Sigmoid colon (tissue), 7 donors: Measurements from ENCODE around the gene ITGB2. TPM values are rescaled to one million over a fixed set of nuclear protein-coding genes. Genes with fewer than 3 reads are reported as not detected.
A peak's percentile ranks its signal among the peaks of the same experiment; 100 is the strongest.

Experiments
- DNase-seq: peaks from one replicate; pipeline ENCODE4 v3.0.0-alpha.2; 2019
- H3K27ac ChIP-seq, 4 donors: fragments of 200-600 bp; sonication (generic); one replicate each; pipeline ENCODE4 v1.5.1; 2016 to 2019; ENCODE audit warnings: mild to moderate bottlenecking in 1 of 4
- H3K27me3 ChIP-seq, 3 donors: fragments of 200-600 bp; sonication (generic); one replicate each; pipeline ENCODE4 v1.5.1; 2019; ENCODE audit warnings: mild to moderate bottlenecking in 1 of 3
- H3K36me3 ChIP-seq, 4 donors: fragments of 200-600 bp; sonication (generic); one replicate each; pipeline ENCODE4 v1.5.1; 2016 to 2019
- H3K4me1 ChIP-seq, 4 donors: fragments of 200-600 bp; sonication (generic); one replicate each; pipeline ENCODE4 v1.5.1; 2017 to 2019
- H3K4me3 ChIP-seq, 4 donors: fragments of 200-600 bp; sonication (generic); one replicate each; pipeline ENCODE4 v1.5.1; 2017 to 2019; ENCODE audit warnings: mild to moderate bottlenecking in 2 of 4, moderate library complexity in 1 of 4
- H3K9me3 ChIP-seq, 4 donors: fragments of 200-600 bp in 3 of 4; sonication (generic) in 3 of 4; one replicate each; pipeline versions ENCODE4 v1.5.1 to v1.6.1; 2013 to 2019
- CTCF ChIP-seq, 4 experiments: fragments of 450-650 bp in 3 of 4; fragments of 200-600 bp in 1 of 4; IDR thresholded peaks; one replicate each; pipeline ENCODE4 v1.5.1; 2016 to 2019; ENCODE audit warnings: antibody characterized with exemption in 4 of 4, mild to moderate bottlenecking in 3 of 4, moderate library complexity in 2 of 4
- EP300 ChIP-seq, 4 donors: sonication (generic); formaldehyde crosslinking; IDR thresholded peaks; one replicate each; pipeline ENCODE4 v1.6.1; 2017; ENCODE audit warnings: antibody characterized with exemption in 4 of 4
- POLR2A ChIP-seq, 2 donors: fragments of 450-650 bp; IDR thresholded peaks; one replicate each; pipeline ENCODE4 v1.6.1; 2016; ENCODE audit warnings: antibody characterized with exemption in 2 of 2, mild to moderate bottlenecking in 2 of 2, moderate library complexity in 2 of 2
- POLR2AphosphoS5 ChIP-seq, 4 donors: sonication (generic); formaldehyde crosslinking; IDR thresholded peaks; one replicate each; pipeline ENCODE4 v1.6.1; 2017; ENCODE audit warnings: antibody characterized with exemption in 4 of 4
- WGBS, 2 donors: extraction: QIAGEN DNeasy Blood & Tissue Kit; methylation state at CpG; one replicate each; pipeline ENCODE4 v1.1.7; 2013; 5-methylcytosine and 5-hydroxymethylcytosine counted together
- intact Hi-C: fragments of 100-400 bp; cut with DNase I; formaldehyde crosslinking; loops from one replicate; pipeline ENCODE4 v1.15.1; 2023
- polyA plus RNA-seq, 3 donors: library from polyadenylated mRNA; stranded (reverse); fragments of 200-250 nt; gene quantifications; one replicate each; pipeline ENCODE4 v1.2.3, GENCODE V29; 2013
- total RNA-seq, 4 donors: library from RNA; depleted of rRNA; stranded (reverse); fragments of >200 nt; gene quantifications; one replicate each; pipeline ENCODE4 v1.1.0, GENCODE V29; 2016
- donor health status: healthy with polysubstance abuse.
- donor health status: Bipolar disorder and iron deficiency.
- donor health status: healthy.

ITGB2 gene
- total and polyA plus RNA-seq, 7 donors: 14.7 to 103 (median 55.9) TPM

DNA sequence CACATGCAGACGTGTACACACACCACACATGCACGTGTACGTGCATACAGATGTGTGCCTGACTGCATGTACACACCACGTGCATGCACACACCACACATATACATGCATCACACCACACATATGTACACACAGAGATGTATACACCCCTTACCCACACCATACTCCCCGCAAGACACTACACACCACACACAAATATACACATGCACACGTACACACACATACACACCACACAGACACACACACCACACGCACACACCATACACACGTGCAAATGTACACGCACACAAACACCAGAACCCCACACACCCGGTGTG, 9.7 kb downstream of the ITGB2 start:
- Histone ChIP-seq H3K9me3 (no peaks in the 10 kb centered on the region), H3K4me1 (peaks cover 0 to 56% (median 49%) of the 10 kb centered on the region in 4 donors), H3K27me3 (no peaks in the 10 kb centered on the region), H3K27ac (peak overlapping the region in 3 of 4 donors; percentile 62 to 92 (median 83)), H3K4me3 (no peak overlapping the region), H3K36me3 (no peaks in the 10 kb centered on the region)
- TF ChIP-seq POLR2A (IDR thresholded peaks at IDR 0.05) (no peak), EP300 (IDR thresholded peaks at IDR 0.05) (no peak), POLR2AphosphoS5 (IDR thresholded peaks at IDR 0.05) (no peak), CTCF (IDR thresholded peaks at IDR 0.05) (no peak)
- intact Hi-C loops: no loop called here
- DNase-seq: no peak
- WGBS, 2 donors: 34 to 58% methylated on average over 10 of the region's 10 CpGs

DNA sequence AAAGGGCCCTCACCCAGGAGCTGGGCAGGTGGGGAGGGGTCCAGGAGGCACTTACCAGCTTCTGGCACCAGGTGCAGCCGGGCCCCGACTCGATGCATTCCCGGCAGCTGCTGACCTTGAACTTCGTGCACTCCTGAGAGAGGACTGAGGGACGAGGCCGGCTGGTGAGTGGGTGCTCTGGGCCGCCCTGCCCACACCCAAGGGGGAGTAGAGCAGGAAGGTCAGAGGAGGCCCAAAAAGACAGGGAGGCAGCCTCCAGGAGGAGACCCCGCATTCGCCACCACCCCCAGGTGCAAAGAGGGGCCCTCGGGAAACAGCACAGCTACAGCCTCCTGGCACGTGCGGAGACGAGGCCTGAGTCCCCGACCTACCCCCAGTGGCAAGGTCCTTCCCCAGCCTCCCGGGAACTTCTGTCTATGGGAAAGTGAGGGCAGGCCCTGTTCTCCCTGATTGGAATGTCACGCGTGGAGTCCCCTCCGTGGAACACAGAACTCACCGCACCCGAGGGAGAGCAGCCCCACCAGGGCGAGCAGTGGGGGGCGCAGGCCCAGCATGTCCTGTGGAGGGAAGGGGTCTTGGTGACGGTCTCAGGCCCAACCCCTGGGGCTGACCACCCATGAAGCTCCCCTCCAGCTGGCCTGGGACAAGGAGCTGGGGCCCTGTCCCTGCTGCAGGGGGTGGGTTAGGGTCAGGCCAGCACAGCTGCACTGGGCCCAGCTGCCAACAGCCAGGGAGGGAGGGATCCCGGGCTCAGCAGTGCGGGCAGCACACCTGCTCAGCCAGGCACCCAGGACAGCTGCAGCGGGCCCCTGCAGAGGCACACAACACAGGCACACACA, 10.3 kb downstream of the ITGB2 start:
- peaks cover 0 to 60% (median 50%) of the 10 kb centered on the region in 4 donors for H3K4me1 ChIP-seq
- WGBS, 2 donors: 62 to 78% methylated on average over 27 of the region's 27 CpGs
- no peaks in the 10 kb centered on the region for H3K36me3 ChIP-seq
- no peak overlapping the region for H3K4me3 ChIP-seq
- DNase-seq: no peak
- intact Hi-C loops: no loop called here
- peak overlapping the region in 3 of 4 donors; percentile 62 to 92 (median 83) for H3K27ac ChIP-seq
- no peak for TF ChIP-seq EP300 (IDR thresholded peaks at IDR 0.05)
- TF ChIP-seq CTCF (IDR thresholded peaks at IDR 0.05): no peak
- no peak for TF ChIP-seq POLR2AphosphoS5 (IDR thresholded peaks at IDR 0.05)
- no peak for TF ChIP-seq POLR2A (IDR thresholded peaks at IDR 0.05)
- H3K9me3 ChIP-seq: no peaks in the 10 kb centered on the region
- no peaks in the 10 kb centered on the region for H3K27me3 ChIP-seq

- intact Hi-C loops: no loop called here
- WGBS, 2 donors: 93 to 95% methylated on average over 9 of the region's 9 CpGs
- DNase-seq: no peak
- Histone ChIP-seq H3K4me3 (peak overlapping the region in 1 of 4 donors; percentile 44), H3K36me3 (no peaks in the 10 kb centered on the region), H3K4me1 (peaks cover 0 to 65% (median 50%) of the 10 kb centered on the region in 4 donors), H3K27me3 (no peaks in the 10 kb centered on the region), H3K27ac (peak overlapping the region in 3 of 4 donors; percentile 62 to 92 (median 83)), H3K9me3 (no peaks in the 10 kb centered on the region)
- TF ChIP-seq CTCF (IDR thresholded peaks at IDR 0.05): no peak
- no peak for TF ChIP-seq POLR2AphosphoS5 (IDR thresholded peaks at IDR 0.05)
Observed at GRCh38 chr21:44909719-44910118, 11.0 kb downstream of the ITGB2 start.

- peaks cover 0 to 65% (median 50%) of the 10 kb centered on the region in 4 donors for H3K4me1 ChIP-seq
Observed at GRCh38 chr21:44908908-44909307, 11.8 kb downstream of the ITGB2 start.

More at GRCh38 chr21:44908908-44909307, 11.8 kb downstream of the ITGB2 start:
- TF ChIP-seq POLR2A (IDR thresholded peaks at IDR 0.05): no peak
- TF ChIP-seq POLR2AphosphoS5 (IDR thresholded peaks at IDR 0.05): no peak
- TF ChIP-seq EP300 (IDR thresholded peaks at IDR 0.05): no peak
- no peak for TF ChIP-seq CTCF (IDR thresholded peaks at IDR 0.05)
- Histone ChIP-seq H3K4me3 (peak overlapping the region in 3 of 4 donors; percentile 25 to 44 (median 27)), H3K27me3 (no peaks in the 10 kb centered on the region), H3K36me3 (no peaks in the 10 kb centered on the region), H3K27ac (peak overlapping the region in 3 of 4 donors; percentile 71 to 92 (median 83)), H3K9me3 (no peaks in the 10 kb centered on the region)
- intact Hi-C loops: no loop called here
- no peak for DNase-seq
- WGBS, 2 donors: 93 to 94% methylated on average over 21 of the region's 21 CpGs
